GF-D8 (cell line): Measurements from ENCODE around the gene RAD51AP1.

Experiments used
- DNase-seq: peaks from one replicate; lab custom pipeline; 2025; lab: John Stamatoyannopoulos, UW

Gene RAD51AP1

GRCh38 chr12:4591180-4591687, 52.5 kb downstream of the RAD51AP1 start:
- no peak for DNase-seq

GRCh38 chr12:4595881-4596280, 57.2 kb downstream of the RAD51AP1 start:
- no peak for DNase-seq

GRCh38 chr12:4603421-4603820, 64.7 kb downstream of the RAD51AP1 start:
- DNase-seq, result no peak

- DNase-seq, result no peak
Measured at GRCh38 chr12:4603946-4604345, 65.3 kb downstream of the RAD51AP1 start.

- DNase-seq, result peak; percentile 63
Measured at GRCh38 chr12:4604684-4605193, 66.0 kb downstream of the RAD51AP1 start.

- DNase-seq, result no peak
Measured at GRCh38 chr12:4607056-4607455, 68.4 kb downstream of the RAD51AP1 start.

- no peak for DNase-seq
Measured at GRCh38 chr12:4609071-4609470, 70.4 kb downstream of the RAD51AP1 start.
